ENCODE data around the gene ELAVL2. TPM values are rescaled to one million over a fixed set of nuclear protein-coding genes. Genes with fewer than 3 reads are reported as not detected.

ELAVL2 gene
- total RNA-seq, 1 experiment from 2014 or later = 35.9 TPM

DNA sequence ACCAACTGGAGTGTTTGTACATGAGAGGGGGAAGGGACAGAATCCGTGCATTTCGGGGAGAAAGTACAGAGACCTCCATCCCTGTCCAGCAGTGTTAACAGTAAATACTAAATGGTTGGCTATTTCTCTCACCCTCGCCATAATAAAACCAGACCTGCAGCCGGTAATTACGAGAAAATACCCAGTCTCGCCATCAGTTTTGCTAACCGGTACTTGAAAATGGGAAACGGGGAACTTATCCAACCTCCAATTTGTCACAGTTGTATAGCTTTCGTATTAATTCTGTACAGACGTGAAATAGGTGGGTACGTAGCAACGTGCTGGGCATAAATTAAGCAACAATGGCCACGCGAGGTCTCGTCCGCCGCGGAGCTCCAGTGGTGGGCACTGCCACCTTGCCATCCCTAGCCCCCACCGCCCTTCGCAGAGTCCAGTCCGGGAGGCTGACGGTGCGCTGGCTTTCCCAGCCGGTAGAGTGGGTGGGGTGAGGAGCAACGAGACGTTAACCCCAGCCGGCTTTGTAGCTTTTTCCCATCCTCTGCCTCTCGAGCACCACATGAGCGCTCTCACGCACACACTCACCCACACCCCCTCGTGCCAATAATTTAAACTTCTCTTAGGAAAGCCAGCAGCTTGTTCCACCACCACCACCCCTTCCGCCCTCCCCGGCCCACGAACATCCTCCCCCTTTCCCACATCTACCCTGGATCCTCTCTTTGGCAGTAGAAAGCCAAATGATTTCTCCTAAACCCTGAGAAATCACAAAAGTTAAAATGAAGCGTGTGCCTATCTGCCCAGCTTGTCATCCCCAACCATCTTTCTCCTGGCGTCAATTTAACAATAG lies 1.8 kb downstream of the ELAVL2 start:
- H3K36me3 Mint-ChIP-seq = no peaks in the 10 kb centered on the region
- H3K9me3 Mint-ChIP-seq = no peaks in the 10 kb centered on the region
- H3K4me3 Mint-ChIP-seq = no peak overlapping the region
- H3K27me3 Mint-ChIP-seq (ENCODE audit: low read depth) = peaks cover 5% of the 10 kb centered on the region
- CTCF ChIA-PET = interaction anchor here (1.2 kb wide), 1 partner anchor 158 kb away, joined by 4 read pairs; no protein-coding TSS in a partner anchor
- DNase-seq (ENCODE audit: low spot score) = peak; percentile 32
- H3K27ac Mint-ChIP-seq = no peak overlapping the region
- peaks cover 15% of the 10 kb centered on the region for H3K4me1 Mint-ChIP-seq
- POLR2A ChIA-PET = no interaction called here
- ATAC-seq = no peak
- TF ChIP-seq, protein P1, sequence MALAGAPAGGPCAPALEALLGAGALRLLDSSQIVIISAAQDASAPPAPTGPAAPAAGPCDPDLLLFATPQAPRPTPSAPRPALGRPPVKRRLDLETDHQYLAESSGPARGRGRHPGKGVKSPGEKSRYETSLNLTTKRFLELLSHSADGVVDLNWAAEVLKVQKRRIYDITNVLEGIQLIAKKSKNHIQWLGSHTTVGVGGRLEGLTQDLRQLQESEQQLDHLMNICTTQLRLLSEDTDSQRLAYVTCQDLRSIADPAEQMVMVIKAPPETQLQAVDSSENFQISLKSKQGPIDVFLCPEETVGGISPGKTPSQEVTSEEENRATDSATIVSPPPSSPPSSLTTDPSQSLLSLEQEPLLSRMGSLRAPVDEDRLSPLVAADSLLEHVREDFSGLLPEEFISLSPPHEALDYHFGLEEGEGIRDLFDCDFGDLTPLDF (CRISPR knock-in tag; IDR thresholded peaks at IDR 0.05) = no peak
- TF ChIP-seq, protein P2, sequence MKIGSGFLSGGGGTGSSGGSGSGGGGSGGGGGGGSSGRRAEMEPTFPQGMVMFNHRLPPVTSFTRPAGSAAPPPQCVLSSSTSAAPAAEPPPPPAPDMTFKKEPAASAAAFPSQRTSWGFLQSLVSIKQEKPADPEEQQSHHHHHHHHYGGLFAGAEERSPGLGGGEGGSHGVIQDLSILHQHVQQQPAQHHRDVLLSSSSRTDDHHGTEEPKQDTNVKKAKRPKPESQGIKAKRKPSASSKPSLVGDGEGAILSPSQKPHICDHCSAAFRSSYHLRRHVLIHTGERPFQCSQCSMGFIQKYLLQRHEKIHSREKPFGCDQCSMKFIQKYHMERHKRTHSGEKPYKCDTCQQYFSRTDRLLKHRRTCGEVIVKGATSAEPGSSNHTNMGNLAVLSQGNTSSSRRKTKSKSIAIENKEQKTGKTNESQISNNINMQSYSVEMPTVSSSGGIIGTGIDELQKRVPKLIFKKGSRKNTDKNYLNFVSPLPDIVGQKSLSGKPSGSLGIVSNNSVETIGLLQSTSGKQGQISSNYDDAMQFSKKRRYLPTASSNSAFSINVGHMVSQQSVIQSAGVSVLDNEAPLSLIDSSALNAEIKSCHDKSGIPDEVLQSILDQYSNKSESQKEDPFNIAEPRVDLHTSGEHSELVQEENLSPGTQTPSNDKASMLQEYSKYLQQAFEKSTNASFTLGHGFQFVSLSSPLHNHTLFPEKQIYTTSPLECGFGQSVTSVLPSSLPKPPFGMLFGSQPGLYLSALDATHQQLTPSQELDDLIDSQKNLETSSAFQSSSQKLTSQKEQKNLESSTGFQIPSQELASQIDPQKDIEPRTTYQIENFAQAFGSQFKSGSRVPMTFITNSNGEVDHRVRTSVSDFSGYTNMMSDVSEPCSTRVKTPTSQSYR (CRISPR knock-in tag; IDR thresholded peaks at IDR 0.05) = no peak
- TF ChIP-seq, protein P3, sequence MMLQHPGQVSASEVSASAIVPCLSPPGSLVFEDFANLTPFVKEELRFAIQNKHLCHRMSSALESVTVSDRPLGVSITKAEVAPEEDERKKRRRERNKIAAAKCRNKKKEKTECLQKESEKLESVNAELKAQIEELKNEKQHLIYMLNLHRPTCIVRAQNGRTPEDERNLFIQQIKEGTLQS (CRISPR knock-in tag; conservative IDR thresholded peaks at IDR 0.05) = no peak
- no peak for TF ChIP-seq SMAD3 (CRISPR knock-in tag; IDR thresholded peaks at IDR 0.05; ENCODE audit: borderline replicate concordance)
- TF ChIP-seq GTF2I (CRISPR knock-in tag; conservative IDR thresholded peaks at IDR 0.05) = no peak
- TF ChIP-seq, protein P4, sequence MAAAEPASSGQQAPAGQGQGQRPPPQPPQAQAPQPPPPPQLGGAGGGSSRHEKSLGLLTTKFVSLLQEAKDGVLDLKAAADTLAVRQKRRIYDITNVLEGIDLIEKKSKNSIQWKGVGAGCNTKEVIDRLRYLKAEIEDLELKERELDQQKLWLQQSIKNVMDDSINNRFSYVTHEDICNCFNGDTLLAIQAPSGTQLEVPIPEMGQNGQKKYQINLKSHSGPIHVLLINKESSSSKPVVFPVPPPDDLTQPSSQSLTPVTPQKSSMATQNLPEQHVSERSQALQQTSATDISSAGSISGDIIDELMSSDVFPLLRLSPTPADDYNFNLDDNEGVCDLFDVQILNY (CRISPR knock-in tag; IDR thresholded peaks at IDR 0.05) = no peak
- TF ChIP-seq JUN (CRISPR knock-in tag; IDR thresholded peaks at IDR 0.05) = no peak
- TF ChIP-seq FOXJ3 (CRISPR knock-in tag; IDR thresholded peaks at IDR 0.05; ENCODE audit: borderline replicate concordance) = no peak
- TF ChIP-seq ZNF671 (CRISPR knock-in tag; IDR thresholded peaks at IDR 0.05) = no peak
- no peak for TF ChIP-seq NR2C2 (CRISPR knock-in tag; IDR thresholded peaks at IDR 0.05)
- no peak for TF ChIP-seq NFATC4 (CRISPR knock-in tag; IDR thresholded peaks at IDR 0.05)
- no peak for TF ChIP-seq RORB (CRISPR knock-in tag; IDR thresholded peaks at IDR 0.05)
- TF ChIP-seq OVOL2 (CRISPR knock-in tag; IDR thresholded peaks at IDR 0.05; ENCODE audit: borderline replicate concordance) = no peak
- TF ChIP-seq ZNF121 (CRISPR knock-in tag; IDR thresholded peaks at IDR 0.05) = no peak

DNA sequence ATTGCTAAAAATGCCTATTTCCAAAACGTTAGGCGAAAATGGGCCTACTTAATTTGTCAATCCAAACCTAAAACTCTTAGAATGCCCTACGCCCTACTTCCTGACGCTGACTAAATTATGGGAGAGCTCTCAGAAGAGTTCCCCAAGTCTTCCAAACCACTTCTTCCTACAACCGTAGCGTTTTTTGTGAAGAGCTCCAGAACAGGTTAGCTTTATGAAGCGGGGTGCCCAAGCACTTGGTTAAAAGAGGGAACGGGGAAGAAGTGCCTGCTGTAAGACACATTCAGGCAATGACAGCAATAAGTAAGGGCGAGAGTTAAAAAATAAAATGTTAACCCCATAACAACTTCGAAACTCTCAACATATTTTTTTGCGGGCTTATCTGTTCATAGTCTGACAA lies 2.8 kb downstream of the ELAVL2 start:
- H3K4me1 Mint-ChIP-seq = peaks cover 25% of the 10 kb centered on the region
- DNase-seq (ENCODE audit: low spot score) = no peak
- POLR2A ChIA-PET = no interaction called here
- H3K27ac Mint-ChIP-seq = no peak overlapping the region
- CTCF ChIA-PET = interaction anchor here (0.6 kb wide), 1 partner anchor 279 kb away, joined by 3 read pairs; no protein-coding TSS in a partner anchor
- no peaks in the 10 kb centered on the region for H3K9me3 Mint-ChIP-seq
- no peak for ATAC-seq
- H3K27me3 Mint-ChIP-seq (ENCODE audit: low read depth) = no peaks in the 10 kb centered on the region
- H3K4me3 Mint-ChIP-seq = no peak overlapping the region
- H3K36me3 Mint-ChIP-seq = no peaks in the 10 kb centered on the region
- TF ChIP-seq, protein P5, sequence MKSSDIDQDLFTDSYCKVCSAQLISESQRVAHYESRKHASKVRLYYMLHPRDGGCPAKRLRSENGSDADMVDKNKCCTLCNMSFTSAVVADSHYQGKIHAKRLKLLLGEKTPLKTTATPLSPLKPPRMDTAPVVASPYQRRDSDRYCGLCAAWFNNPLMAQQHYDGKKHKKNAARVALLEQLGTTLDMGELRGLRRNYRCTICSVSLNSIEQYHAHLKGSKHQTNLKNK (CRISPR knock-in tag; IDR thresholded peaks at IDR 0.05) = no peak
- TF ChIP-seq NR2C2 (CRISPR knock-in tag; IDR thresholded peaks at IDR 0.05) (no peak), NFYB (CRISPR knock-in tag; conservative IDR thresholded peaks at IDR 0.05; ENCODE audit: low read depth) (no peak), MXD4 (CRISPR knock-in tag; IDR thresholded peaks at IDR 0.05; ENCODE audit: borderline replicate concordance) (no peak), ZNF232 (CRISPR knock-in tag; IDR thresholded peaks at IDR 0.05) (no peak), NR1H2 (CRISPR knock-in tag; IDR thresholded peaks at IDR 0.05) (no peak), ZNF263 (CRISPR knock-in tag; IDR thresholded peaks at IDR 0.05; ENCODE audit: low read depth) (no peak)
- TF ChIP-seq, protein P6, sequence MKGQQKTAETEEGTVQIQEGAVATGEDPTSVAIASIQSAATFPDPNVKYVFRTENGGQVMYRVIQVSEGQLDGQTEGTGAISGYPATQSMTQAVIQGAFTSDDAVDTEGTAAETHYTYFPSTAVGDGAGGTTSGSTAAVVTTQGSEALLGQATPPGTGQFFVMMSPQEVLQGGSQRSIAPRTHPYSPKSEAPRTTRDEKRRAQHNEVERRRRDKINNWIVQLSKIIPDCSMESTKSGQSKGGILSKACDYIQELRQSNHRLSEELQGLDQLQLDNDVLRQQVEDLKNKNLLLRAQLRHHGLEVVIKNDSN (CRISPR knock-in tag; IDR thresholded peaks at IDR 0.05) = no peak
- TF ChIP-seq, protein P7, sequence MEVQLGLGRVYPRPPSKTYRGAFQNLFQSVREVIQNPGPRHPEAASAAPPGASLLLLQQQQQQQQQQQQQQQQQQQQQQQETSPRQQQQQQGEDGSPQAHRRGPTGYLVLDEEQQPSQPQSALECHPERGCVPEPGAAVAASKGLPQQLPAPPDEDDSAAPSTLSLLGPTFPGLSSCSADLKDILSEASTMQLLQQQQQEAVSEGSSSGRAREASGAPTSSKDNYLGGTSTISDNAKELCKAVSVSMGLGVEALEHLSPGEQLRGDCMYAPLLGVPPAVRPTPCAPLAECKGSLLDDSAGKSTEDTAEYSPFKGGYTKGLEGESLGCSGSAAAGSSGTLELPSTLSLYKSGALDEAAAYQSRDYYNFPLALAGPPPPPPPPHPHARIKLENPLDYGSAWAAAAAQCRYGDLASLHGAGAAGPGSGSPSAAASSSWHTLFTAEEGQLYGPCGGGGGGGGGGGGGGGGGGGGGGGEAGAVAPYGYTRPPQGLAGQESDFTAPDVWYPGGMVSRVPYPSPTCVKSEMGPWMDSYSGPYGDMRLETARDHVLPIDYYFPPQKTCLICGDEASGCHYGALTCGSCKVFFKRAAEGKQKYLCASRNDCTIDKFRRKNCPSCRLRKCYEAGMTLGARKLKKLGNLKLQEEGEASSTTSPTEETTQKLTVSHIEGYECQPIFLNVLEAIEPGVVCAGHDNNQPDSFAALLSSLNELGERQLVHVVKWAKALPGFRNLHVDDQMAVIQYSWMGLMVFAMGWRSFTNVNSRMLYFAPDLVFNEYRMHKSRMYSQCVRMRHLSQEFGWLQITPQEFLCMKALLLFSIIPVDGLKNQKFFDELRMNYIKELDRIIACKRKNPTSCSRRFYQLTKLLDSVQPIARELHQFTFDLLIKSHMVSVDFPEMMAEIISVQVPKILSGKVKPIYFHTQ (CRISPR knock-in tag; IDR thresholded peaks at IDR 0.05) = no peak
- TF ChIP-seq, protein P4 (CRISPR knock-in tag; IDR thresholded peaks at IDR 0.05) = no peak
- TF ChIP-seq, protein P8, sequence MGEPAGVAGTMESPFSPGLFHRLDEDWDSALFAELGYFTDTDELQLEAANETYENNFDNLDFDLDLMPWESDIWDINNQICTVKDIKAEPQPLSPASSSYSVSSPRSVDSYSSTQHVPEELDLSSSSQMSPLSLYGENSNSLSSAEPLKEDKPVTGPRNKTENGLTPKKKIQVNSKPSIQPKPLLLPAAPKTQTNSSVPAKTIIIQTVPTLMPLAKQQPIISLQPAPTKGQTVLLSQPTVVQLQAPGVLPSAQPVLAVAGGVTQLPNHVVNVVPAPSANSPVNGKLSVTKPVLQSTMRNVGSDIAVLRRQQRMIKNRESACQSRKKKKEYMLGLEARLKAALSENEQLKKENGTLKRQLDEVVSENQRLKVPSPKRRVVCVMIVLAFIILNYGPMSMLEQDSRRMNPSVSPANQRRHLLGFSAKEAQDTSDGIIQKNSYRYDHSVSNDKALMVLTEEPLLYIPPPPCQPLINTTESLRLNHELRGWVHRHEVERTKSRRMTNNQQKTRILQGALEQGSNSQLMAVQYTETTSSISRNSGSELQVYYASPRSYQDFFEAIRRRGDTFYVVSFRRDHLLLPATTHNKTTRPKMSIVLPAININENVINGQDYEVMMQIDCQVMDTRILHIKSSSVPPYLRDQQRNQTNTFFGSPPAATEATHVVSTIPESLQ (CRISPR knock-in tag; IDR thresholded peaks at IDR 0.05) = no peak
